ENCODE data around the gene FATE1.

DNA sequence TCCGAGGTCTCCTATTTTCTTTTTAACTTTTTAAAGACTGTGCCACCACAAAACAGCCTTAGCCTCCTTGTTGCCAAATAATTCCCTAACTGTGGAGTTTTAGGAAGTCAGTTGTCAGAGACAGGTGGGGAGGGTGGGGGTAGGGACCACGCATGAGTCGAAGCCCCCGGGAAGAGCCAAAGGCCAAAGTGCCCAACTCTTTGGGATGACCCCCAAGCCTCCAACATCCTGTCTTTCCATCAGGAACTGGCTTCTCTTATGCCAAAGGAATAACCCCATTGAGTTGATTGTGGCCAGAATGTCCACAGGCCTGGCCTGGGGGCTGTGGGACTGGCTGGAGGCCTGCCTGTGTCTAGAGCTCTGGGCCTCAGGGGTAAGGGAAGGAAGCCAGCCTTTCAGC lies 14.8 kb upstream of the FATE1 start:
- TF ChIP-seq CTCF (IDR thresholded peaks at IDR 0.05; ENCODE audit: low read depth, low read length) (no peak), POLR2A (IDR thresholded peaks at IDR 0.05; ENCODE audit: extremely low read depth, insufficient read length) (no peak)

All from NB4 (cell line).